CD4-positive, CD25-positive, alpha-beta regulatory T cell (primary cell): ENCODE data around the gene FOCAD. TPM values are rescaled to one million over a fixed set of nuclear protein-coding genes. Genes with fewer than 3 reads are reported as not detected.
"Not testable (repeated sequence)": the region's sequence is repeated elsewhere in the genome, so short reads cannot be mapped to it uniquely, and the experiment has no call there.

ENCODE experiments used
- ATAC-seq, 2 donors: fragments of 150-1000 bp; cut with Tn5 transposase; one replicate each; pipeline ENCODE4 v1.10.0; 2021; ENCODE audit warnings: low read depth in 2 of 2, moderate number of reproducible peaks in 2 of 2, moderate library complexity in 1 of 2
- DNase-seq, 3 donors: peaks; one replicate each; pipeline versions ENCODE4 v3.0.0 to v3.0.0-alpha.2; 2012 to 2022; ENCODE audit warnings: mixed read lengths in 1 of 3
- H3K27ac ChIP-seq: one replicate; pipeline ENCODE4 v1.7.0; 2013; ENCODE audit warnings: mild to moderate bottlenecking, low read length; ENCODE audit not compliant: insufficient read depth, poor library complexity, severe bottlenecking
- H3K27me3 ChIP-seq: one replicate; pipeline ENCODE4 v1.7.0; 2013; ENCODE audit warnings: low read length; ENCODE audit not compliant: control insufficient read depth, insufficient read depth
- H3K36me3 ChIP-seq: one replicate; pipeline ENCODE4 v1.7.0; 2013; ENCODE audit warnings: mild to moderate bottlenecking, low read length, moderate library complexity; ENCODE audit not compliant: control insufficient read depth, insufficient read depth
- H3K4me1 ChIP-seq: 2 replicates; pipeline ENCODE4 v1.7.0; 2013; ENCODE audit warnings: mild to moderate bottlenecking, low read length; ENCODE audit not compliant: insufficient read depth, control insufficient read depth, poor library complexity, severe bottlenecking
- H3K4me3 ChIP-seq: one replicate; pipeline ENCODE4 v1.7.0; 2013; ENCODE audit warnings: low read depth, mild to moderate bottlenecking, low read length, moderate library complexity
- H3K9me3 ChIP-seq, 2 experiments: 1 replicate in 1 of 2; 2 replicates in 1 of 2; pipeline ENCODE4 v1.7.0; 2013; ENCODE audit warnings: low read length in 2 of 2, mild to moderate bottlenecking in 1 of 2, moderate library complexity in 1 of 2; ENCODE audit not compliant: control insufficient read depth in 2 of 2
- H3K27ac Mint-ChIP-seq, 3 donors: one replicate each; pipeline ENCODE4 v1.8.0; 2020 to 2022; ENCODE audit warnings: mild to moderate bottlenecking in 3 of 3, mixed read lengths in 3 of 3, moderate library complexity in 2 of 3
- H3K27me3 Mint-ChIP-seq: one replicate; pipeline ENCODE4 v1.8.0; 2022; ENCODE audit warnings: mild to moderate bottlenecking, mixed read lengths
- H3K36me3 Mint-ChIP-seq: one replicate; pipeline ENCODE4 v1.8.0; 2020; ENCODE audit warnings: mixed read lengths
- H3K4me1 Mint-ChIP-seq, 4 donors: one replicate each; pipeline ENCODE4 v1.8.0; 2020 to 2022; ENCODE audit warnings: mixed read lengths in 4 of 4, mild to moderate bottlenecking in 1 of 4
- H3K4me3 Mint-ChIP-seq, 4 donors: one replicate each; pipeline ENCODE4 v1.8.0; 2020 to 2022; ENCODE audit warnings: mild to moderate bottlenecking in 4 of 4, mixed read lengths in 4 of 4, moderate library complexity in 3 of 4
- H3K9me3 Mint-ChIP-seq, 7 donors: one replicate each; pipeline ENCODE4 v1.8.0; 2020 to 2022; ENCODE audit warnings: mixed read lengths in 7 of 7, mild to moderate bottlenecking in 3 of 7, moderate library complexity in 2 of 7
- polyA plus RNA-seq, 4 donors: library from polyadenylated mRNA; unstranded; fragments of 300-500 nt; fragmentation: Illumina TruSeq; gene quantifications; one replicate each; pipeline ENCODE4 v1.2.3, GENCODE V29; 2021
- total RNA-seq: library from RNA; stranded (reverse); gene quantifications from one replicate; pipeline ENCODE4 v1.2.3, GENCODE V29; 2022

The FOCAD gene
- total and polyA plus RNA-seq, 5 donors from 2014 or later: 9.0 to 19.6 (median 13.4) TPM

GRCh38 chr9:20659474-20659967 lies 24.5 kb upstream of the FOCAD start:
- no peak overlapping the region for H3K27ac ChIP-seq
- H3K4me1 ChIP-seq: peaks cover 13% of the 10 kb centered on the region
- no peaks in the 10 kb centered on the region for H3K27me3 ChIP-seq
- ATAC-seq (no peak), DNase-seq (no peak)
- H3K4me1 Mint-ChIP-seq: peaks cover 0 to 8% (median 2%) of the 10 kb centered on the region in 4 donors
- no peaks in the 10 kb centered on the region for H3K36me3 ChIP-seq
- H3K27me3 Mint-ChIP-seq: peaks cover 4% of the 10 kb centered on the region
- H3K36me3 Mint-ChIP-seq: no peaks in the 10 kb centered on the region
- H3K4me3 ChIP-seq: peak overlapping the region; percentile 79
- no peak overlapping the region for H3K27ac Mint-ChIP-seq
- H3K4me3 Mint-ChIP-seq: no peak overlapping the region
- no peaks in the 10 kb centered on the region for H3K9me3 ChIP-seq
- H3K9me3 Mint-ChIP-seq: peaks cover 0 to 1% (median 0%) of the 10 kb centered on the region in 7 donors

DNA sequence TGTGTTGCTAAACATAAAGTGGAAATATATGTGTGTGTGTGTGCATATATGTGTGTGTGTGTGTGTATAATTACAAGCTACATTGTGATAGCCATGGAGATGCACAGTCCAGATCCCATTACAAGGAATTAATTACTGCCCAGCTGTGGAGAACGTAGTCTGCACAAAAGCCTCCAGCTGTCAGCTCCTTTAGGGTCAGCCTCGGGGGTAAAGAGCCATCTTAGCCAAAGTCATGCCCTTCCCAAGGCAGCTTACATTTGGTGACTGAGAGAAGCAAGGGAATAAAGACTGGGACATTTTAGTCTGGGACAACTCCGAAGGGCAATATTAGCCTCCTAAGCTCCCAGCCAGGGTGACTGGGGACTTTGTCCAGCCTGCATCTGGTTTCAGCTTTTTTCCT lies 21.9 kb upstream of the FOCAD start:
- no peaks in the 10 kb centered on the region for H3K36me3 ChIP-seq
- DNase-seq (no peak), ATAC-seq (no peak)
- H3K4me1 Mint-ChIP-seq: peaks cover 0 to 5% (median under 1%) of the 10 kb centered on the region in 4 donors
- H3K27ac Mint-ChIP-seq: no peak overlapping the region
- no peak overlapping the region for H3K4me3 Mint-ChIP-seq
- peaks cover 10% of the 10 kb centered on the region for H3K27me3 Mint-ChIP-seq
- peak overlapping the region; percentile 2 for H3K4me3 ChIP-seq
- no peaks in the 10 kb centered on the region for H3K27me3 ChIP-seq
- H3K9me3 Mint-ChIP-seq: no peaks in the 10 kb centered on the region
- H3K4me1 ChIP-seq: peaks cover 13% of the 10 kb centered on the region
- H3K36me3 Mint-ChIP-seq: no peaks in the 10 kb centered on the region
- no peaks in the 10 kb centered on the region for H3K9me3 ChIP-seq
- H3K27ac ChIP-seq: no peak overlapping the region

GRCh38 chr9:20663133-20663532 lies 20.9 kb upstream of the FOCAD start:
- peaks cover 13% of the 10 kb centered on the region for H3K4me1 ChIP-seq
- ATAC-seq (no peak), DNase-seq (no peak)
- H3K36me3 Mint-ChIP-seq: no peaks in the 10 kb centered on the region
- peaks cover 10% of the 10 kb centered on the region for H3K27me3 Mint-ChIP-seq
- peaks cover 0 to 2% (median 0%) of the 10 kb centered on the region in 7 donors for H3K9me3 Mint-ChIP-seq
- no peaks in the 10 kb centered on the region for H3K27me3 ChIP-seq
- H3K4me3 ChIP-seq: no peak overlapping the region
- H3K27ac ChIP-seq: no peak overlapping the region
- peaks cover 0 to 5% (median under 1%) of the 10 kb centered on the region in 4 donors for H3K4me1 Mint-ChIP-seq
- H3K9me3 ChIP-seq: no peaks in the 10 kb centered on the region
- no peak overlapping the region for H3K4me3 Mint-ChIP-seq
- no peaks in the 10 kb centered on the region for H3K36me3 ChIP-seq
- peak overlapping the region in 1 of 3 donors; percentile 16 for H3K27ac Mint-ChIP-seq

DNA sequence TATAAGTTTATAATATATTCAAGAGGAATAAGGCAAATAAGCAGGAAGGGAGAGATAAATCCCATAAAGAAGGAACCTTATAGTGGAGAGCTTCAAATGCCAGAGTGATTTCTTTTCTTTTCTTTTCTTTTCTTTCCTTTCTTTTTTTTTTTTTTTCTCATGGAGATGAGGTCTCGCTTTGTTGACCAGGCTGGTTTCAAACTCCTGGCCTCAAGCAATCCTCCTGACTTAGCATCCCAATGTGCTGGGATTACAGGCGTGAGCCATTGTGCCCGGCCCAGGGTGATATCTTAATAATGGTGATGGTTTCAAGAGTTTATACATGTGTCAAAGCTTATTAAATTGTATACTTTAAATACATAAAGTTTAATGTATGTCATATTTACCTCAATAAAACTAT lies 19.6 kb upstream of the FOCAD start:
- no peaks in the 10 kb centered on the region for H3K9me3 ChIP-seq
- no peaks in the 10 kb centered on the region for H3K36me3 Mint-ChIP-seq
- peaks cover 0 to 5% (median under 1%) of the 10 kb centered on the region in 4 donors for H3K4me1 Mint-ChIP-seq
- no peak for ATAC-seq
- peaks cover 11% of the 10 kb centered on the region for H3K4me1 ChIP-seq
- no peak overlapping the region for H3K4me3 ChIP-seq
- H3K4me3 Mint-ChIP-seq: no peak overlapping the region
- H3K36me3 ChIP-seq: no peaks in the 10 kb centered on the region
- H3K27ac Mint-ChIP-seq: no peak overlapping the region
- no peak overlapping the region for H3K27ac ChIP-seq
- no peaks in the 10 kb centered on the region for H3K27me3 ChIP-seq
- H3K9me3 Mint-ChIP-seq: peaks cover 0 to 2% (median 0%) of the 10 kb centered on the region in 7 donors
- peaks cover 10% of the 10 kb centered on the region for H3K27me3 Mint-ChIP-seq
- DNase-seq: no peak

GRCh38 chr9:20670395-20670794 lies 13.7 kb upstream of the FOCAD start:
- Mint-ChIP-seq H3K4me1 (peaks cover 0 to 2% (median 0%) of the 10 kb centered on the region in 4 donors), H3K36me3 (no peaks in the 10 kb centered on the region), H3K27me3 (peaks cover 14% of the 10 kb centered on the region), H3K4me3 (no peak overlapping the region), H3K9me3 (peaks cover 0 to 2% (median 0%) of the 10 kb centered on the region in 7 donors), H3K27ac (no peak overlapping the region)
- no peaks in the 10 kb centered on the region for H3K9me3 ChIP-seq
- no peak overlapping the region for H3K4me3 ChIP-seq
- ATAC-seq (no peak), DNase-seq (no peak)
- H3K27me3 ChIP-seq: no peaks in the 10 kb centered on the region
- no peaks in the 10 kb centered on the region for H3K4me1 ChIP-seq
- H3K27ac ChIP-seq: no peak overlapping the region
- peaks cover 2% of the 10 kb centered on the region for H3K36me3 ChIP-seq

DNA sequence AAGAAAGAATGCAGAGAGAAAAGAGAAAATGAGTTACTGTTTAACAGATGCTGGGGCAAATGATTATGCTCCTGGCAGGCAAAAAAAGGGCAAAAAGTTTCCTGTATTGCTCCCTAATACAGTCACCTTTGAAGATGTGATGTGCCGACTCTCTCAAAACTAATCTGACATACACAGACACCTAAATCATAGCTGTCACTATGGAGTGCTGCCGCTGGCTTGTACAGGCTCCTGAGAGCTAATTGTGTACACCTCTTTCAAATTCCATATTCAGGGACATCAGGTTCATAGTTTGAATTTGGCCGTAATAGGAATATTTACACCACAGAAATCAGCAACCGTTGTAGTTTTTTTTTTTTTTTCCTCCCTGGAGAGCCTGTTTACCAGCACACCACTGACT lies 12.4 kb upstream of the FOCAD start:
- H3K9me3 ChIP-seq: no peaks in the 10 kb centered on the region
- peaks cover 2% of the 10 kb centered on the region for H3K36me3 ChIP-seq
- H3K4me1 ChIP-seq: no peaks in the 10 kb centered on the region
- H3K27ac Mint-ChIP-seq: no peak overlapping the region
- H3K4me3 ChIP-seq: no peak overlapping the region
- H3K36me3 Mint-ChIP-seq: peaks cover 4% of the 10 kb centered on the region
- H3K27me3 Mint-ChIP-seq: peaks cover 9% of the 10 kb centered on the region
- H3K4me3 Mint-ChIP-seq: no peak overlapping the region
- H3K27ac ChIP-seq: no peak overlapping the region
- peaks cover 0 to 2% (median 0%) of the 10 kb centered on the region in 7 donors for H3K9me3 Mint-ChIP-seq
- no peaks in the 10 kb centered on the region for H3K4me1 Mint-ChIP-seq
- DNase-seq (no peak), ATAC-seq (no peak)
- H3K27me3 ChIP-seq: no peaks in the 10 kb centered on the region

DNA sequence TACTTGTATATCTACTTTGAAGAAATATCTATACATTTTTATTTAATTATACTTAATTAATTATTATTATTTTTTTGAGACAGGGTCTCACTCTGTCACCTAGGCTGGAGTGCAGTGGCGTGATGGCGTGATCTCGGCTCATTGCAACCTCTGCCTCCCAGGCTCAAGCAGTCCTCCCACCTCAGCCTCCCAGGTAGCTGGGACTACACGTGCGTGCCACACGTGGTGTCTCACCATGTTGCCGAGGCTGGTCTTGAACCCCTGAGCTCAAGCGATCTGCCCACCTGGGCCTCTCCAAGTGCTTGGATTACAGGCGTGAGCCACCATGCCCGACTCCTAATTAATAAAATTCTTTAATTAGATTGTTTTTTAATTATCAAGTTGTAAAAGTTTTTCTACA lies 10.5 kb upstream of the FOCAD start:
- not testable (repeated sequence) for DNase-seq, H3K36me3 ChIP-seq, H3K27me3 ChIP-seq, ATAC-seq, H3K4me3 ChIP-seq, H3K9me3 Mint-ChIP-seq, H3K27me3 Mint-ChIP-seq, H3K27ac Mint-ChIP-seq, H3K4me1 ChIP-seq, H3K36me3 Mint-ChIP-seq, H3K9me3 ChIP-seq, H3K4me1 Mint-ChIP-seq, H3K27ac ChIP-seq, H3K4me3 Mint-ChIP-seq

DNA sequence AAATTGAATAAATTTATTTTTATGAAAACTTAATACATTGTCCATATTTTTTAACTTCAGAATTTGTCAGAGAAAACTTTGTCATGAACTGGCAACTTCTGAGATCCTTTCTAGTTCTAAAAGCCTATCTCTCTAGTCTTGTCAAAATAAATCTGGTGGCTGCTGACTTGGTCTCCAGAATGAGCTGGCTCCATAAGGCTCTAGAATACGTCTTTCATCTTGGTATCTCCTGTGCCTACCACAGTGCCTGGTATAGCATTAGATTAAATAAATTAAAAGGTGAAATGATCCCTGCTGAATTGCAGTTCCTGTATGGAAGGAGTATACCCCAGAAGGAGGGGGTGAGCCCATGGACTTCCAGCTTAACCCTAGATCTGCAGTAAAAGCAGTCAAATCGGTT lies 2.6 kb upstream of the FOCAD start:
- H3K36me3 Mint-ChIP-seq: peaks cover under 1% of the 10 kb centered on the region
- H3K27ac Mint-ChIP-seq: peak overlapping the region in 1 of 3 donors; percentile 56
- no peak for DNase-seq
- Histone ChIP-seq H3K9me3 (no peaks in the 10 kb centered on the region), H3K27ac (no peak overlapping the region), H3K4me1 (peaks cover 21% of the 10 kb centered on the region), H3K27me3 (no peaks in the 10 kb centered on the region), H3K36me3 (no peaks in the 10 kb centered on the region), H3K4me3 (no peak overlapping the region)
- no peak for ATAC-seq
- H3K9me3 Mint-ChIP-seq: no peaks in the 10 kb centered on the region
- peaks cover 13 to 25% (median 17%) of the 10 kb centered on the region in 4 donors for H3K4me1 Mint-ChIP-seq
- H3K4me3 Mint-ChIP-seq: no peak overlapping the region
- H3K27me3 Mint-ChIP-seq: peaks cover 5% of the 10 kb centered on the region
